Measurements from ENCODE around the gene TRPV4. TPM values are rescaled to one million over a fixed set of nuclear protein-coding genes. Genes with fewer than 3 reads are reported as not detected.

The TRPV4 gene
- total RNA-seq, 2 experiments from 2014 or later, result not detected

DNA sequence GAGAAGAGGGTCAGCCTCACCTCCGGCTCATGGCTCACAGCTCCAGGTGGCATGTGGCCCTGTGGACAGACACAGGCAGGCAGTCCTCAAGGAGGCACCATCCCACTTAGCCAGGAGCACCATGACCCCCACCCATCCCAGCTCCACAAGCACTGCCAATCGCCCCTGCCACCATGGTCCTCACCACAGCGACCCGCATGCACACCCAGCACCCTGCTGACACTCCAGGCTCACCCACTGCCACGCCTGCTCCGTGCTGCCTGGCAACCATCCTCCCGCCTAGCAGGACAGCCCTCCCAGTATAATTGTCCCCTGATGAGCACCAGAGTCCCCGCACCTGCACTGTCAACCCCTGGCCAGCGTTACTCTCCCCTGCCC is 50.9 kb downstream of the TRPV4 start:
- ChIA-PET CTCF (no interaction called here), POLR2A (no interaction called here)
- H3K4me1 ChIP-seq (ENCODE audit: insufficient read depth, low read length), result no peaks in the 10 kb centered on the region
- Mint-ChIP-seq H3K27ac (no peak overlapping the region), H3K36me3 (ENCODE audit: low read depth) (no peaks in the 10 kb centered on the region), H3K27me3 (peaks cover 8% of the 10 kb centered on the region), H3K4me3 (no peak overlapping the region), H3K4me1 (ENCODE audit: low read depth) (peaks cover 5% of the 10 kb centered on the region), H3K9me3 (no peaks in the 10 kb centered on the region)
- ATAC-seq (ENCODE audit: poor library complexity) (no peak), DNase-seq (no peak)
- no peak overlapping the region for H3K27ac ChIP-seq (ENCODE audit: low read depth in 1 of 2, low read length in 2 of 2)
- H3K36me3 ChIP-seq (ENCODE audit: insufficient read depth, low read length), result no peaks in the 10 kb centered on the region
- TF ChIP-seq, protein P1, sequence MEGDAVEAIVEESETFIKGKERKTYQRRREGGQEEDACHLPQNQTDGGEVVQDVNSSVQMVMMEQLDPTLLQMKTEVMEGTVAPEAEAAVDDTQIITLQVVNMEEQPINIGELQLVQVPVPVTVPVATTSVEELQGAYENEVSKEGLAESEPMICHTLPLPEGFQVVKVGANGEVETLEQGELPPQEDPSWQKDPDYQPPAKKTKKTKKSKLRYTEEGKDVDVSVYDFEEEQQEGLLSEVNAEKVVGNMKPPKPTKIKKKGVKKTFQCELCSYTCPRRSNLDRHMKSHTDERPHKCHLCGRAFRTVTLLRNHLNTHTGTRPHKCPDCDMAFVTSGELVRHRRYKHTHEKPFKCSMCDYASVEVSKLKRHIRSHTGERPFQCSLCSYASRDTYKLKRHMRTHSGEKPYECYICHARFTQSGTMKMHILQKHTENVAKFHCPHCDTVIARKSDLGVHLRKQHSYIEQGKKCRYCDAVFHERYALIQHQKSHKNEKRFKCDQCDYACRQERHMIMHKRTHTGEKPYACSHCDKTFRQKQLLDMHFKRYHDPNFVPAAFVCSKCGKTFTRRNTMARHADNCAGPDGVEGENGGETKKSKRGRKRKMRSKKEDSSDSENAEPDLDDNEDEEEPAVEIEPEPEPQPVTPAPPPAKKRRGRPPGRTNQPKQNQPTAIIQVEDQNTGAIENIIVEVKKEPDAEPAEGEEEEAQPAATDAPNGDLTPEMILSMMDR (IDR thresholded peaks at IDR 0.05), result no peak
- peaks cover 0 to 17% of the 10 kb centered on the region in 2 experiments for H3K9me3 ChIP-seq (ENCODE audit: control insufficient read depth in 1 of 2, insufficient read depth in 1 of 2, low read length in 2 of 2)
- H3K27me3 ChIP-seq (ENCODE audit: control insufficient read depth in 1 of 2, insufficient read depth in 2 of 2, low read length in 2 of 2), result peaks cover 0 to 2% of the 10 kb centered on the region in 2 experiments
- H3K4me3 ChIP-seq (ENCODE audit: low read length), result no peak overlapping the region
- intact Hi-C loops (cut with DNase I, micrococcal nuclease), result no loop called here

DNA sequence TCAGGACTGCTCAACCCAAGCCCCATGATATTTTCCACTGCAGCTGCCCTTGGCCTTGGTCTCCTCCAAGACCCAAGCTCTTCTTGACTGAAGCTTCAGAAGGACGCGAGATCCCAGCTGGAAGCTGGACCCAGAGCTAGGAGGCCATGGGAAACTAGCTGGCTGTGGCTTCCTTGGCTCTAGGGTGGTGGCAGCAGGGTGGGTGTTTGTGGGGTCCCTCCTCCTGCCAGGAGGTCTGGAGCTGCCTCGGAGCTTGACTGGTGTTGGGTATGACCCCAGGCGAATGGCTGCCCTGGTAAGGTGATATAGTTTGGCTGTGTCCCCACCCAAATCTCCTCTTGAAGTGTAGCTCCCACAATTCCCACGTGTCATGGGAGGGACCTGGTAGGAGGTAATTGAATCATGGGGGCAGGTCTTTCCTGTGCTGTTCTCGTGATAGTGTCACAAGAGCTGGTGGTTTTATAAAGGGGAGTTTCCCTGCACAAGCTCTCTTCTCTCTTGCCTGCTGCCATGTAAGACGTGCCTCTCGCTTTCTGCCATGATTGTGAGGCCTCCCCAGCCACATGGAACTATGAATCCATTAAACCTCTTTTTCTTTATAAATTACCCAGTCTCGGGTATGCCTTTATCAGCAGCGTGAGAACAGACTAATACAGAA is 51.4 kb downstream of the TRPV4 start:
- ChIA-PET POLR2A (no interaction called here), CTCF (no interaction called here)
- Mint-ChIP-seq H3K4me1 (ENCODE audit: low read depth) (peaks cover 6% of the 10 kb centered on the region), H3K9me3 (no peaks in the 10 kb centered on the region), H3K27me3 (peaks cover 8% of the 10 kb centered on the region), H3K36me3 (ENCODE audit: low read depth) (no peaks in the 10 kb centered on the region), H3K27ac (no peak overlapping the region), H3K4me3 (no peak overlapping the region)
- H3K9me3 ChIP-seq (ENCODE audit: control insufficient read depth in 1 of 2, insufficient read depth in 1 of 2, low read length in 2 of 2), result peaks cover 0 to 17% of the 10 kb centered on the region in 2 experiments
- no peak overlapping the region for H3K27ac ChIP-seq (ENCODE audit: low read depth in 1 of 2, low read length in 2 of 2)
- intact Hi-C loops (cut with DNase I, micrococcal nuclease), result no loop called here
- ATAC-seq (ENCODE audit: poor library complexity), result no peak
- no peak overlapping the region for H3K4me3 ChIP-seq (ENCODE audit: low read length)
- no peaks in the 10 kb centered on the region for H3K4me1 ChIP-seq (ENCODE audit: insufficient read depth, low read length)
- peaks cover 0 to under 1% of the 10 kb centered on the region in 2 experiments for H3K27me3 ChIP-seq (ENCODE audit: control insufficient read depth in 1 of 2, insufficient read depth in 2 of 2, low read length in 2 of 2)
- TF ChIP-seq, protein P1 (IDR thresholded peaks at IDR 0.05), result no peak
- DNase-seq, result no peak
- H3K36me3 ChIP-seq (ENCODE audit: insufficient read depth, low read length), result no peaks in the 10 kb centered on the region

GRCh38 chr12:109779382-109779781 is 53.8 kb downstream of the TRPV4 start:
- Mint-ChIP-seq H3K4me3 (no peak overlapping the region), H3K27ac (no peak overlapping the region), H3K4me1 (ENCODE audit: low read depth) (peaks cover 6% of the 10 kb centered on the region), H3K9me3 (no peaks in the 10 kb centered on the region), H3K36me3 (ENCODE audit: low read depth) (no peaks in the 10 kb centered on the region), H3K27me3 (no peaks in the 10 kb centered on the region)
- ChIA-PET POLR2A (no interaction called here), CTCF (interaction anchor here (1.3 kb wide), 1 partner anchor 351 kb away, joined by 3 read pairs; no protein-coding TSS in a partner anchor)
- no peak for ATAC-seq (ENCODE audit: poor library complexity)
- no peak overlapping the region for H3K4me3 ChIP-seq (ENCODE audit: low read length)
- H3K36me3 ChIP-seq (ENCODE audit: insufficient read depth, low read length), result no peaks in the 10 kb centered on the region
- intact Hi-C loops (cut with DNase I, micrococcal nuclease), result no loop called here
- H3K27ac ChIP-seq (ENCODE audit: low read depth in 1 of 2, low read length in 2 of 2), result no peak overlapping the region
- H3K27me3 ChIP-seq (ENCODE audit: control insufficient read depth in 1 of 2, insufficient read depth in 2 of 2, low read length in 2 of 2), result no peaks in the 10 kb centered on the region
- no peaks in the 10 kb centered on the region for H3K4me1 ChIP-seq (ENCODE audit: insufficient read depth, low read length)
- DNase-seq, result no peak
- H3K9me3 ChIP-seq (ENCODE audit: control insufficient read depth in 1 of 2, insufficient read depth in 1 of 2, low read length in 2 of 2), result peaks cover 0 to 17% of the 10 kb centered on the region in 2 experiments
- TF ChIP-seq, protein P1 (IDR thresholded peaks at IDR 0.05), result no peak

All from CD4-positive, alpha-beta T cell (primary cell).